ENCODE results near the gene JUNB. TPM values are rescaled to one million over a fixed set of nuclear protein-coding genes. Genes with fewer than 3 reads are reported as not detected.

Gene JUNB
- total and polyA plus RNA-seq, 10 of the 15 experiments (the other 5 are each of a cell fraction or from before 2014, with no cell fraction given): 0.55 to 144 (median 68.3) TPM

- H3K9ac ChIP-seq (ENCODE audit: control insufficient read depth, insufficient read depth, low read length): no peak overlapping the region
These were observed 19.0 kb upstream of the JUNB start for GRCh38 chr19:12772323-12772722.

GRCh38 chr19:12773571-12773970 lies 17.7 kb upstream of the JUNB start:
- POLR2A ChIA-PET: interaction anchor here (0.6 to 2.1 kb wide), 5 partner anchors 11 to 410 kb away, joined by 3 to 16 read pairs (median 4); partner anchors contain the start of gene JUNB
- Histone ChIP-seq H3K79me2 (ENCODE audit: control insufficient read depth, insufficient read depth, low read length) (peaks cover 2% of the 10 kb centered on the region), H4K20me1 (ENCODE audit: control insufficient read depth, insufficient read depth) (no peaks in the 10 kb centered on the region), H3K36me3 (ENCODE audit: control insufficient read depth in 2 of 2, insufficient read depth in 2 of 2, low read length in 1 of 2) (no peaks in the 10 kb centered on the region), H3K9me3 (replicated peaks; ENCODE audit: control insufficient read depth, insufficient read depth, low read length) (no peaks in the 10 kb centered on the region), H3K4me3 (no peak overlapping the region), H2AFZ (ENCODE audit: control insufficient read depth, low read depth, low read length) (no peak overlapping the region), H3K4me2 (ENCODE audit: control insufficient read depth, insufficient read depth) (no peak overlapping the region), H3K27ac (ENCODE audit: control insufficient read depth, insufficient read depth) (no peak overlapping the region), H3K9ac (ENCODE audit: control insufficient read depth, insufficient read depth, low read length) (no peak overlapping the region), H3K4me1 (ENCODE audit: control insufficient read depth, insufficient read depth, low read length) (peaks cover 4% of the 10 kb centered on the region), H3K27me3 (replicated peaks in 1 of 2; ENCODE audit: control insufficient read depth in 2 of 2, insufficient read depth in 2 of 2, low read length in 1 of 2) (no peaks in the 10 kb centered on the region)
- WGBS (ENCODE audit: insufficient coverage, insufficient replicate concordance, low lambda C conversion rate, missing lambda C conversion rate): 87% methylated on average over 2 of the region's 2 CpGs
- ATAC-seq (no peak), DNase-seq (ENCODE audit: low read depth, low spot score) (no peak), FAIRE-seq (no peak)
- CTCF ChIA-PET: interaction anchor here (0.5 to 12.1 kb wide), 12 partner anchors 7 to 192 kb away, joined by 3 to 537 read pairs (median 6); partner anchors contain the start of genes JUNB and RNASEH2A
- RAD21 ChIA-PET (ENCODE audit: unreplicated experiment): interaction anchor here (0.7 to 1.7 kb wide), 5 partner anchors 19 to 110 kb away, joined by 3 to 15 read pairs (median 5); no protein-coding TSS in a partner anchor
- intact Hi-C loops (cut with micrococcal nuclease; ENCODE audit: unreplicated experiment) (no loop called here), in situ Hi-C loops (cut with MboI) (no loop called here)
- TSS peak; percentile 56 for BruUV-seq (replicated peaks)
- TF ChIP-seq CTCF (IDR thresholded peaks at IDR 0.05 in 2 of 3, conservative IDR thresholded peaks at IDR 0.05 in 1 of 3; ENCODE audit: control insufficient read depth in 2 of 3, extremely low read depth in 1 of 3, insufficient read depth in 1 of 3, low read depth in 3 of 3, low read length in 3 of 3) (peak; percentile 18 to 40 (median 23); a peak in 3 of 6 replicates), RAD21 (IDR thresholded peaks at IDR 0.05; ENCODE audit: insufficient read depth, low read depth, low read length) (peak; percentile 29; the same call in 1 of the 2 replicates), SMC3 (IDR thresholded peaks at IDR 0.05; ENCODE audit: borderline replicate concordance, low read length) (peak; percentile 16; the same call in 1 of the 2 replicates), ATF7 (IDR thresholded peaks at IDR 0.05; ENCODE audit: low read depth) (peak; percentile 62), BHLHE40 (IDR thresholded peaks at IDR 0.05; ENCODE audit: borderline replicate concordance in 1 of 2, low read depth in 2 of 2, low read length in 1 of 2) (no peak)
- SMC1A ChIA-PET (ENCODE audit: uncharacterized antibody, unreplicated experiment): interaction anchor here (0.6 to 3.7 kb wide), 3 partner anchors 20 to 26 kb away, joined by 3 to 25 read pairs (median 4); no protein-coding TSS in a partner anchor

More at GRCh38 chr19:12772323-12772722, 19.0 kb upstream of the JUNB start:
- 88% methylated on average over 4 of the region's 4 CpGs for WGBS (ENCODE audit: insufficient coverage, insufficient replicate concordance, low lambda C conversion rate, missing lambda C conversion rate)
- ChIA-PET CTCF (interaction anchor here (3.6 to 12.1 kb wide), 2 partner anchors 12 to 23 kb away, joined by 17 to 537 read pairs; partner anchors contain the start of gene JUNB), RAD21 (ENCODE audit: unreplicated experiment) (interaction anchor here (0.8 kb wide), 1 partner anchor 12 kb away, joined by 3 read pairs; no protein-coding TSS in a partner anchor), SMC1A (ENCODE audit: uncharacterized antibody, unreplicated experiment) (interaction anchor here (3.7 kb wide), 1 partner anchor 24 kb away, joined by 25 read pairs; no protein-coding TSS in a partner anchor), POLR2A (no interaction called here)
- H3K9me3 ChIP-seq (replicated peaks; ENCODE audit: control insufficient read depth, insufficient read depth, low read length): no peaks in the 10 kb centered on the region
- ATAC-seq: no peak
- in situ Hi-C loops (cut with MboI) (no loop called here), intact Hi-C loops (cut with micrococcal nuclease; ENCODE audit: unreplicated experiment) (no loop called here)
- H3K27ac ChIP-seq (ENCODE audit: control insufficient read depth, insufficient read depth): no peak overlapping the region
- no peak overlapping the region for H2AFZ ChIP-seq (ENCODE audit: control insufficient read depth, low read depth, low read length)
- peaks cover 4% of the 10 kb centered on the region for H3K4me1 ChIP-seq (ENCODE audit: control insufficient read depth, insufficient read depth, low read length)
- no peak overlapping the region for H3K4me2 ChIP-seq (ENCODE audit: control insufficient read depth, insufficient read depth)
- TF ChIP-seq NR2C2 (IDR thresholded peaks at IDR 0.05; ENCODE audit: borderline replicate concordance, control insufficient read depth, insufficient read length, low read depth) (no peak), HCFC1 (IDR thresholded peaks at IDR 0.05; ENCODE audit: low read length) (no peak), BHLHE40 (IDR thresholded peaks at IDR 0.05; ENCODE audit: borderline replicate concordance in 1 of 2, low read depth in 2 of 2, low read length in 1 of 2) (no peak), BRCA1 (IDR thresholded peaks at IDR 0.05; ENCODE audit: low read depth, low read length) (no peak), GATAD2B (conservative IDR thresholded peaks at IDR 0.05; ENCODE audit: low read depth) (no peak), NR2F1 (conservative IDR thresholded peaks at IDR 0.05) (no peak), MXI1 (IDR thresholded peaks at IDR 0.05; ENCODE audit: low read depth, low read length) (no peak), SIX5 (IDR thresholded peaks at IDR 0.05; ENCODE audit: low read depth, low read length, severe bottlenecking) (no peak), KLF5 (IDR thresholded peaks at IDR 0.05; ENCODE audit: partially characterized antibody) (no peak), CEBPB (IDR thresholded peaks at IDR 0.05; ENCODE audit: borderline replicate concordance in 1 of 2, low read depth in 2 of 2, low read length in 2 of 2) (no peak), HDAC6 (IDR thresholded peaks at IDR 0.05; ENCODE audit: unreplicated experiment) (no peak)
- H3K79me2 ChIP-seq (ENCODE audit: control insufficient read depth, insufficient read depth, low read length): no peaks in the 10 kb centered on the region
- no peaks in the 10 kb centered on the region for H3K27me3 ChIP-seq (replicated peaks in 1 of 2; ENCODE audit: control insufficient read depth in 2 of 2, insufficient read depth in 2 of 2, low read length in 1 of 2)
- H4K20me1 ChIP-seq (ENCODE audit: control insufficient read depth, insufficient read depth): no peaks in the 10 kb centered on the region
- FAIRE-seq: no peak
- no TSS peak for BruUV-seq (replicated peaks)
- no peaks in the 10 kb centered on the region for H3K36me3 ChIP-seq (ENCODE audit: control insufficient read depth in 2 of 2, insufficient read depth in 2 of 2, low read length in 1 of 2)
- no peak overlapping the region for H3K4me3 ChIP-seq
- no peak for DNase-seq (ENCODE audit: low read depth, low spot score)

Measured in GM12878 (cell line).